ENCODE data around the gene RIBC1.

DNA sequence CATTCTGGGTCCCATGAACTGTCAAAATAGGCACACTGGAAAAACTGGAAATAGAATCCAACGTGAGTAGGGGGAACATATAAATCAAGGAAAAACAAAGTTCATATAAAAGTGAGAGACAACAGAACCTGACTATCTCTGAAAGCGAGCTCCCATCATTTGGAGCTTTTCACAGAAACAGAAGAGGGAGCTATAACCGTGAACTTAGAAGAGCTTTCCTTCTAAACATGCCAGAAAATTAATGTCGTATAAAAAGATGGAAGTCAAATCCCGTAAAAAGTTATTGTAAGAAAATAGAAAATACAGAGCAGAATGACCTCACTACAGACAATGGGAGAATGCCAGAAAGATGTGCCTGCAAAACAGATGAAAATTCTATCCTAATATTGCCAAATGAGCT, 35.4 kb downstream of the RIBC1 start:
- TF ChIP-seq, protein P1, sequence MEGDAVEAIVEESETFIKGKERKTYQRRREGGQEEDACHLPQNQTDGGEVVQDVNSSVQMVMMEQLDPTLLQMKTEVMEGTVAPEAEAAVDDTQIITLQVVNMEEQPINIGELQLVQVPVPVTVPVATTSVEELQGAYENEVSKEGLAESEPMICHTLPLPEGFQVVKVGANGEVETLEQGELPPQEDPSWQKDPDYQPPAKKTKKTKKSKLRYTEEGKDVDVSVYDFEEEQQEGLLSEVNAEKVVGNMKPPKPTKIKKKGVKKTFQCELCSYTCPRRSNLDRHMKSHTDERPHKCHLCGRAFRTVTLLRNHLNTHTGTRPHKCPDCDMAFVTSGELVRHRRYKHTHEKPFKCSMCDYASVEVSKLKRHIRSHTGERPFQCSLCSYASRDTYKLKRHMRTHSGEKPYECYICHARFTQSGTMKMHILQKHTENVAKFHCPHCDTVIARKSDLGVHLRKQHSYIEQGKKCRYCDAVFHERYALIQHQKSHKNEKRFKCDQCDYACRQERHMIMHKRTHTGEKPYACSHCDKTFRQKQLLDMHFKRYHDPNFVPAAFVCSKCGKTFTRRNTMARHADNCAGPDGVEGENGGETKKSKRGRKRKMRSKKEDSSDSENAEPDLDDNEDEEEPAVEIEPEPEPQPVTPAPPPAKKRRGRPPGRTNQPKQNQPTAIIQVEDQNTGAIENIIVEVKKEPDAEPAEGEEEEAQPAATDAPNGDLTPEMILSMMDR (IDR thresholded peaks at IDR 0.05) = no peak
- TF ChIP-seq POLR2A (IDR thresholded peaks at IDR 0.05) = no peak

All from esophagus squamous epithelium (tissue), 4 donors.